Neural cell (in vitro differentiated cells): ENCODE measurements around the gene FRMD4A. TPM values are rescaled to one million over a fixed set of nuclear protein-coding genes. Genes with fewer than 3 reads are reported as not detected.

ENCODE experiments used
- H2AFZ ChIP-seq: fragments of 200-600, 300-800 bp; sonication (generic), shearing (Covaris generic); 2 replicates; pipeline ENCODE4 v1.6.0; 2014; ENCODE audit warnings: low read depth, mild to moderate bottlenecking, antibody characterized with exemption, low read length, moderate library complexity
- H3F3A ChIP-seq: fragments of 200-600 bp; shearing (Covaris generic); 2 replicates; pipeline ENCODE4 v1.6.1; 2016; ENCODE audit warnings: mild to moderate bottlenecking, moderate library complexity, mixed read lengths, antibody characterized with exemption, low read length; ENCODE audit not compliant: insufficient read depth, poor library complexity, severe bottlenecking
- H3K27ac ChIP-seq: fragments of 200-600, 300-800 bp; sonication (generic), shearing (Covaris generic); 2 replicates; pipeline ENCODE4 v1.5.1; 2014; ENCODE audit warnings: mild to moderate bottlenecking, low read length, moderate library complexity
- H3K27me3 ChIP-seq: fragments of 300-800, 200-600 bp; sonication (generic), shearing (Covaris generic); 2 replicates; pipeline ENCODE4 v1.6.0; 2014; ENCODE audit warnings: mild to moderate bottlenecking, low read depth, low read length, moderate library complexity; ENCODE audit not compliant: insufficient read depth
- H3K36me3 ChIP-seq: fragments of 300-800, 200-600 bp; sonication (generic), shearing (Covaris generic); 2 replicates; pipeline ENCODE4 v1.5.1; 2014; ENCODE audit warnings: mild to moderate bottlenecking, antibody characterized with exemption, low read length, moderate library complexity; ENCODE audit not compliant: insufficient read depth
- H3K4me2 ChIP-seq: fragments of 300-800, 200-600 bp; sonication (generic), shearing (Covaris generic); 2 replicates; pipeline ENCODE4 v1.6.0; 2014; ENCODE audit warnings: mild to moderate bottlenecking, low read length
- H3K4me3 ChIP-seq: fragments of 300-800, 200-600 bp; sonication (generic), shearing (Covaris generic); 2 replicates; pipeline ENCODE4 v1.5.1; 2014; ENCODE audit warnings: mild to moderate bottlenecking, low read length, moderate library complexity
- H3K79me2 ChIP-seq: fragments of 200-600 bp; shearing (Covaris generic); replicated peaks from 2 replicates; pipeline ENCODE4 v1.6.0; 2014; ENCODE audit warnings: mild to moderate bottlenecking, low read length, moderate library complexity; ENCODE audit not compliant: insufficient read depth
- H3K9ac ChIP-seq: fragments of 300-800, 200-600 bp; sonication (generic), shearing (Covaris generic); 2 replicates; pipeline ENCODE4 v1.6.1; 2016; ENCODE audit warnings: mild to moderate bottlenecking, low read length, mixed read lengths
- H3K9me2 ChIP-seq: fragments of 200-600 bp; shearing (Covaris generic); 2 replicates; pipeline ENCODE4 v1.6.1; 2016; ENCODE audit warnings: mild to moderate bottlenecking, low read length, mixed read lengths; ENCODE audit not compliant: insufficient read depth
- H3K9me3 ChIP-seq: fragments of 200-600, 300-800 bp; sonication (generic), shearing (Covaris generic); 2 replicates; pipeline ENCODE4 v1.6.1; 2016; ENCODE audit warnings: mild to moderate bottlenecking, mixed run types, low read length, moderate library complexity, mixed read lengths
- H4K20me1 ChIP-seq: fragments of 200-600 bp; shearing (Covaris generic); 2 replicates; pipeline ENCODE4 v1.6.1; 2016; ENCODE audit warnings: mild to moderate bottlenecking, mixed run types; ENCODE audit not compliant: insufficient read depth
- CTCF ChIP-seq: fragments of 450-650 bp; IDR thresholded peaks from 2 replicates; pipeline ENCODE4 v1.5.1; 2014; ENCODE audit warnings: antibody characterized with exemption, mild to moderate bottlenecking, moderate library complexity; ENCODE audit not compliant: poor library complexity, severe bottlenecking
- EP300 ChIP-seq: fragments of 450-650 bp; conservative IDR thresholded peaks from 2 replicates; pipeline ENCODE4 v1.6.1; 2014; ENCODE audit warnings: antibody characterized with exemption, mild to moderate bottlenecking, moderate library complexity; ENCODE audit not compliant: poor library complexity, severe bottlenecking
- EZH2 ChIP-seq: fragments of 200-600, 300-800 bp; shearing (Covaris generic), sonication (generic); IDR thresholded peaks from 2 replicates; pipeline ENCODE4 v1.6.1; 2014; ENCODE audit warnings: antibody characterized with exemption, low read length, borderline replicate concordance, mild to moderate bottlenecking; ENCODE audit not compliant: insufficient read depth, poor library complexity, severe bottlenecking
- POLR2AphosphoS5 ChIP-seq: IDR thresholded peaks from 2 replicates; pipeline ENCODE4 v1.6.1; 2012
- RAD21 ChIP-seq: fragments of 450-650 bp; conservative IDR thresholded peaks from 2 replicates; pipeline ENCODE4 v1.6.1; 2014; ENCODE audit warnings: antibody characterized with exemption, mild to moderate bottlenecking, moderate library complexity
- REST ChIP-seq: IDR thresholded peaks from 2 replicates; pipeline ENCODE4 v1.6.1; 2012; ENCODE audit warnings: borderline replicate concordance
- SMC3 ChIP-seq: fragments of 450-650 bp; conservative IDR thresholded peaks from 2 replicates; pipeline ENCODE4 v1.6.1; 2014; ENCODE audit warnings: antibody characterized with exemption, mild to moderate bottlenecking, moderate library complexity; ENCODE audit not compliant: poor library complexity
- polyA plus RNA-seq: library from polyadenylated mRNA; depleted of rRNA; stranded (reverse); fragments of >200 nt; gene quantifications from 2 replicates; pipeline ENCODE4 v1.2.3, GENCODE V29; 2014

Gene FRMD4A
- polyA plus RNA-seq, 1 donor from 2014 or later = 36.5 TPM

- no peak overlapping the region for H3K9ac ChIP-seq
- no peak overlapping the region for H3K4me3 ChIP-seq
- H2AFZ ChIP-seq = no peak overlapping the region
- peaks cover 10% of the 10 kb centered on the region for H3K36me3 ChIP-seq
- TF ChIP-seq POLR2AphosphoS5 = peak; percentile 12
- TF ChIP-seq EP300 = no peak
- H4K20me1 ChIP-seq = no peaks in the 10 kb centered on the region
- no peaks in the 10 kb centered on the region for H3K9me2 ChIP-seq
- H3F3A ChIP-seq = no peaks in the 10 kb centered on the region
- H3K27ac ChIP-seq = no peak overlapping the region
- no peak overlapping the region for H3K4me2 ChIP-seq
- H3K9me3 ChIP-seq = no peaks in the 10 kb centered on the region
- no peaks in the 10 kb centered on the region for H3K79me2 ChIP-seq
- H3K27me3 ChIP-seq = no peaks in the 10 kb centered on the region
Measured at GRCh38 chr10:13614530-13615332, 716.0 kb downstream of the FRMD4A start.

DNA sequence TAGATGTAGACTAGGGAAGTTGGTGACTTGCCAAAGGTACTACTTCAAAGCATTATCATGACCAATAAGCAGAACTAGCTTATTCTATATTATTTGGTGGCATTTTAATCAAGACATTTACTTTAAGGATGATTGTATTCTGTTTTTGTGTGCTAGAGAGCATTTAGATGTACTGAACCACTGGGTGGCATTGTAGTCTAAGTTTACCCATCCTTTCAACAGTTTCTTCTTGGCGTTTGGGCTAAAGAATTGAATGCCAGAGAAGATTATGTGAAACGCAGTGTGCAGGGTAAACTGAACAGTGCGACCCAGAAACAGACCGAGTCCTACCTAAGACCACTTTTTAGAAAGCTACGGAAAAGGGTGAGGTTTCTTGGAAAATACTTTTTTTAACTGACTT lies 717.2 kb downstream of the FRMD4A start:
- peak; percentile 75 for TF ChIP-seq CTCF
- TF ChIP-seq EP300 = no peak
- TF ChIP-seq SMC3 = peak; percentile 74
- TF ChIP-seq EZH2 = no peak
- no peak for TF ChIP-seq REST
- peak; percentile 80 for TF ChIP-seq RAD21
- no peaks in the 10 kb centered on the region for H3K79me2 ChIP-seq
- H2AFZ ChIP-seq = no peak overlapping the region
- no peak overlapping the region for H3K9ac ChIP-seq
- peaks cover 6% of the 10 kb centered on the region for H3K36me3 ChIP-seq
- no peaks in the 10 kb centered on the region for H3K27me3 ChIP-seq
- H3K4me3 ChIP-seq = no peak overlapping the region
- no peak overlapping the region for H3K4me2 ChIP-seq
- no peaks in the 10 kb centered on the region for H3F3A ChIP-seq
- no peak overlapping the region for H3K27ac ChIP-seq
- H4K20me1 ChIP-seq = no peaks in the 10 kb centered on the region
- no peaks in the 10 kb centered on the region for H3K9me3 ChIP-seq
- no peaks in the 10 kb centered on the region for H3K9me2 ChIP-seq
